Spinal cord (tissue), 10 donors: Measurements from ENCODE around the gene NPDC1. TPM values are rescaled to one million over a fixed set of nuclear protein-coding genes. Genes with fewer than 3 reads are reported as not detected.

Source experiments
- DNase-seq, 6 donors: peaks; one replicate each; pipeline versions ENCODE4 v3.0.0 to v3.0.0-alpha.2; 2013 to 2015; ENCODE audit warnings: low spot score in 6 of 6, low read depth in 4 of 6
- H3K27ac ChIP-seq: one replicate; pipeline ENCODE4 v1.5.1; 2013; ENCODE audit warnings: low read depth, low read length, control low read depth
- H3K27me3 ChIP-seq: one replicate; pipeline ENCODE4 v1.6.1; 2013; ENCODE audit warnings: low read length; ENCODE audit not compliant: control insufficient read depth, insufficient read depth
- H3K36me3 ChIP-seq: one replicate; pipeline ENCODE4 v1.6.1; 2013; ENCODE audit warnings: low read length; ENCODE audit not compliant: control insufficient read depth, insufficient read depth
- H3K4me1 ChIP-seq: one replicate; pipeline ENCODE4 v1.6.1; 2013; ENCODE audit warnings: low read length; ENCODE audit not compliant: control insufficient read depth, insufficient read depth
- H3K4me3 ChIP-seq: one replicate; pipeline ENCODE4 v1.5.1; 2013; ENCODE audit warnings: low read depth, low read length, control low read depth
- H3K9me3 ChIP-seq: one replicate; pipeline ENCODE4 v1.6.1; 2013; ENCODE audit warnings: low read length; ENCODE audit not compliant: control insufficient read depth, insufficient read depth
- WGBS: methylation state at CpG from one replicate; pipeline ENCODE4 v1.1.5; 2013; ENCODE audit warnings: missing lambda C conversion rate; ENCODE audit not compliant: insufficient coverage; 5-methylcytosine and 5-hydroxymethylcytosine counted together
- polyA plus RNA-seq, 2 donors: library from polyadenylated mRNA; unstranded; fragments of 120-200 nt; gene quantifications; one replicate each; pipeline ENCODE4 v1.2.1, GENCODE V29; 2013; ENCODE audit not compliant: insufficient read length in 2 of 2
- total RNA-seq, 2 donors: library from RNA; depleted of rRNA in 1 of 2; stranded (reverse); fragments of 120-200 nt in 1 of 2; fragments of >200 nt in 1 of 2; gene quantifications; one replicate each; pipeline versions ENCODE4 v1.2.3 to v1.2.4, GENCODE V29; 2013 to 2014
- donor health status: healthy.

NPDC1 gene
- total and polyA plus RNA-seq, 4 donors = 26.7 to 276 (median 164) TPM

GRCh38 chr9:137083394-137084004, 37.5 kb upstream of the NPDC1 start:
- Histone ChIP-seq H3K9me3 (no peaks in the 10 kb centered on the region), H3K27me3 (peaks cover 40% of the 10 kb centered on the region), H3K4me3 (no peak overlapping the region), H3K27ac (no peak overlapping the region), H3K36me3 (peaks cover 27% of the 10 kb centered on the region), H3K4me1 (peaks cover 24% of the 10 kb centered on the region)
- DNase-seq = no peak
- WGBS = 63% methylated on average over 9 of the region's 12 CpGs

DNA sequence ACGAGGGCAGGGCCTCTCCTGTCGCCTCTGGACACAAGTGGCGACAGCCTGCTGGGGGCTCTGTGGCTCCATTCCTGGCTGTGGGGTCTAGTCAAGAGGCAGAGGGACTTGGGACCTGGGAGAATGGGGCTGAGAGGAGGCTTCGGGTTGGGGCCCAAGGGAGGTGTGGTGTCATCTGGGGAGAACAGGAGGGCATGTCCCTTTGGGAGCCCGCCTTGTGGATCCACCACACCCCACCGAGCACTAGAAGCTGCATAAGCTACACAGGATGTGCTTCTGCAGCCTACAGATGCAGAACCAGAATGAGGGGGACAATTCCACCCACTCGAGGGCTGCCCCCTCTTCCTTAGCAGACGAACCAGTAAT, 36.9 kb upstream of the NPDC1 start:
- H3K4me3 ChIP-seq = no peak overlapping the region
- no peak for DNase-seq
- H3K4me1 ChIP-seq = peaks cover 30% of the 10 kb centered on the region
- peaks cover 27% of the 10 kb centered on the region for H3K36me3 ChIP-seq
- peaks cover 46% of the 10 kb centered on the region for H3K27me3 ChIP-seq
- no peak overlapping the region for H3K27ac ChIP-seq
- H3K9me3 ChIP-seq = no peaks in the 10 kb centered on the region
- WGBS = 70% methylated on average over 7 of the region's 8 CpGs

DNA sequence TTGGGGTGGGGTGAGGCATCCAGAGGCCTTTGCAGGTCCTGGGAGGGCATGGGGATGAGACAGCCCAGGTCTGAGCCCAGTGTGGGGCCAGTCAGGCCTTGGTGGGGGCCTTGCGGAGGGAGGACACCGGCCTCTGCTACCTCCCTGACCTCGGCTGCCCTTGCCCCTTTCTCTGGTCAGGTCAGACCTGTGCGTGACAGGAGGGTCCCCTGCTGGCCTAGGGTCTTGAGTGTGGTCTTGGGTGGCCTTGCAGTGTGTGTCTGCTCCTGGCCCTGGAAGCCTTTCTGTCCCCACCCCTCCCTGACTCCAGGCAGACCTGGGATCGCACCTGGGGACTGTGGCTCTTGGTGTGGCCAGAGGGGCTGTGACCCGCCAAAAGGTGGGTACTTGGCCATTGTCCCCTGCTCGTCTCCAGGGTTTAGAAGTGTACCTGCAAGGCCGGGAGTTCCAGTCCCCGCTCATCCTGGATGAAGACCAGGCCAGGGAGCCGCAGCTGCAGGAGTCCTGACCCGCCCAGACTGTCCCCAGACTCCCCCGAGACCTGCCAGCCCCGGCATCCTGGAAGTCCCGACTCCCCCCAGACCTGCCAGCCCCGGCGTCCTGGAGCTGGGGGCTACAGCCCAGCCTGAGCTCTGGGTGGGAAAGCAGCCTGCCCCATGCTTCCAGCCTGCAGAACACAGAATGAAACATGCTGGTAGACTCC, 36.4 kb upstream of the NPDC1 start:
- H3K4me1 ChIP-seq = peaks cover 28% of the 10 kb centered on the region

GRCh38 chr9:137080260-137081122, 34.5 kb upstream of the NPDC1 start:
- H3K36me3 ChIP-seq = peaks cover 27% of the 10 kb centered on the region
- no peak for DNase-seq
- no peak overlapping the region for H3K4me3 ChIP-seq
- H3K4me1 ChIP-seq = peaks cover 25% of the 10 kb centered on the region
- no peaks in the 10 kb centered on the region for H3K9me3 ChIP-seq
- H3K27me3 ChIP-seq = peaks cover 56% of the 10 kb centered on the region
- H3K27ac ChIP-seq = no peak overlapping the region
- WGBS = 76% methylated on average over 22 of the region's 24 CpGs

More for the DNA sequence above, 36.4 kb upstream of the NPDC1 start:
- Histone ChIP-seq H3K27me3 (peaks cover 50% of the 10 kb centered on the region), H3K9me3 (no peaks in the 10 kb centered on the region), H3K27ac (no peak overlapping the region), H3K36me3 (peaks cover 27% of the 10 kb centered on the region), H3K4me3 (no peak overlapping the region)
- no peak for DNase-seq
- 86% methylated on average over 13 of the region's 16 CpGs for WGBS

- Histone ChIP-seq H3K9me3 (no peaks in the 10 kb centered on the region), H3K27ac (no peak overlapping the region), H3K4me1 (peaks cover 23% of the 10 kb centered on the region), H3K36me3 (peaks cover 27% of the 10 kb centered on the region), H3K27me3 (peaks cover 56% of the 10 kb centered on the region), H3K4me3 (no peak overlapping the region)
- WGBS = 47% methylated on average over 13 of the region's 13 CpGs
- no peak for DNase-seq
These were observed 33.4 kb upstream of the NPDC1 start for GRCh38 chr9:137079401-137079787.

DNA sequence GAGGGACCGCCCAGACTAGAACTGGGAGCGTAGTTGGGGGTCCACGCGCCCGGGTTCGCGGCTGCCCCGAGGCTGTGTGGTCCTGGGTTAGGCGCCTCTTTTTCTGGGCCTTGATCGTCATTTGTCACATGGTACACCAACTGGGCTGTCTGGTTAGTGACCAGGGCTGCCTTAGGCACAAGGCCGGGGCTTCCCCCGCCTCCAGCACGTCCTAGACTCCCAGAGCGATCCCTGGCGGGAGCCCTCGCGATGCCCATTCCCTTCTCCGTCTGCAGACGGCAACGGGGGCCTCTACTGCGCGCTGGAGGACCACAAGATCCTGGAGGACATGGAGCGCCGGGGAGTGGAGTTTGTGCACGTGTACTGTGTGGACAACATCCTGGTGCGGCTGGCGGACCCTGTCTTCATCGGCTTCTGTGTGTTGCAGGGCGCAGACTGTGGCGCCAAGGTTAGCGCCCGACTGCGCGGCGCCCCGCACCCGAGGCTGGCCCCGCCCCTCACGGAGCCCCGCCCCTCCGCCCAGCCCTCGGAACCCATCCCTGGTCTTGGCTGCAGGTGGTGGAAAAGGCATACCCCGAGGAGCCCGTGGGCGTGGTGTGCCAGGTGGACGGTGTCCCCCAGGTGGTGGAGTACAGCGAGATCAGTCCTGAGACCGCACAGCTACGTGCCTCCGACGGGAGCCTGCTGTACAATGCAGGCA, 32.9 kb upstream of the NPDC1 start:
- H3K27me3 ChIP-seq = peaks cover 56% of the 10 kb centered on the region
- H3K36me3 ChIP-seq = peaks cover 27% of the 10 kb centered on the region
- peaks cover 23% of the 10 kb centered on the region for H3K4me1 ChIP-seq
- H3K9me3 ChIP-seq = no peaks in the 10 kb centered on the region
- no peak overlapping the region for H3K27ac ChIP-seq
- DNase-seq = no peak
- H3K4me3 ChIP-seq = no peak overlapping the region
- 9% methylated on average over 51 of the region's 51 CpGs for WGBS

DNA sequence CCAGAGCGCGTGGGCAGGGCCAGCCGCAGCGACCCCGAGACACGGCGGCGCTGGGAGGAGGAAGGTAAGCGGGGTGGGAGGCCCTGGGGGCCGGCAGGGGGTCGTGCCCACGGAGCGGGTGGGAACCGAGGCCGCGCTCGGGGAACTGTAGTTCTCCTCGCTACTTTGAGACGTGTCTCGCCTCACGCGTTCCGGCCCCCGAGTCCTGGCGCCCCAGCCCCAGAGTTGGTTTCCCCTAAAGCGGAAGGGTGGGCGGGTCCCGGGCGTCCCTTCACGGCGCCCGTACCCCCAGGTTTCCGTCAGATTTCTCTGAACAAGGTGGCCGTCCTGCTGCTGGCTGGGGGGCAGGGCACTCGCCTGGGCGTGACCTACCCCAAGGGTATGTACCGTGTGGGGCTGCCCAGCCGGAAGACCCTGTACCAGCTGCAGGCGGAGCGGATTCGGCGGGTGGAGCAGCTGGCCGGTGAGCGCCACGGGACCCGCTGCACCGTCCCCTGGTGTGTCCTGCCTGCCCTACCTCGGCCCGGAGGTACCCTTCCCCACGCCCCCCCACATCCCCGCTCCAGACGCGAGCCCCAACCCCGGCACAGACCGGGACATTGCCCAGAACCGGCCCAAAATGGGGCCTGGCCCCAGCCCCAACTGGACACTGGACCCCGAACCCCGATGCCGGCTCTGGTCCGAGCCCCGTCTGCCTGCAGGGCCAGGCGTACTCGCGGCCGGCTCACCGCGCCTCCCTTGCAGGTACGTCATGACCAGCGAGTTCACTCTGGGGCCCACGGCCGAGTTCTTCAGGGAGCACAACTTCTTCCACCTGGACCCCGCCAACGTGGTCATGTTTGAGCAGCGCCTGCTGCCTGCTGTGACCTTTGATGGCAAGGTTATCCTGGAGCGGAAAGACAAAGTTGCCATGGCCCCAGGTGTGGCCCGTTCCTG, 32.0 kb upstream of the NPDC1 start:
- peaks cover 23% of the 10 kb centered on the region for H3K4me1 ChIP-seq
- no peak overlapping the region for H3K27ac ChIP-seq
- H3K27me3 ChIP-seq = peaks cover 54% of the 10 kb centered on the region
- peaks cover 27% of the 10 kb centered on the region for H3K36me3 ChIP-seq
- no peaks in the 10 kb centered on the region for H3K9me3 ChIP-seq
- no peak for DNase-seq
- WGBS = 5% methylated on average over 76 of the region's 76 CpGs
- peak overlapping the region; percentile 38 for H3K4me3 ChIP-seq

- Histone ChIP-seq H3K36me3 (peaks cover 18% of the 10 kb centered on the region), H3K27me3 (peaks cover 47% of the 10 kb centered on the region), H3K9me3 (no peaks in the 10 kb centered on the region), H3K27ac (no peak within 1 kb of the TSS), H3K4me3 (peak within 1 kb of the TSS; percentile 38), H3K4me1 (peaks cover 26% of the 10 kb centered on the region)
- DNase-seq = peak in 2 of 6 donors; percentile 28 to 57
- WGBS = under 1% methylated on average over 80 of the region's 87 CpGs
These were observed 31.2 kb upstream of the NPDC1 start, which contains the start of gene UAP1L1 for GRCh38 chr9:137077010-137077747. TSS of gene UAP1L1 (plus strand) at chr9:137077517. CDS start at chr9:137077533, 16 bp downstream.
